ENCODE data around the gene C17orf100. TPM values are rescaled to one million over a fixed set of nuclear protein-coding genes. Genes with fewer than 3 reads are reported as not detected.
A peak's percentile ranks its signal among the peaks of the same experiment; 100 is the strongest.

C17orf100 gene
- total RNA-seq, 1 donor: 1.6 TPM

DNA sequence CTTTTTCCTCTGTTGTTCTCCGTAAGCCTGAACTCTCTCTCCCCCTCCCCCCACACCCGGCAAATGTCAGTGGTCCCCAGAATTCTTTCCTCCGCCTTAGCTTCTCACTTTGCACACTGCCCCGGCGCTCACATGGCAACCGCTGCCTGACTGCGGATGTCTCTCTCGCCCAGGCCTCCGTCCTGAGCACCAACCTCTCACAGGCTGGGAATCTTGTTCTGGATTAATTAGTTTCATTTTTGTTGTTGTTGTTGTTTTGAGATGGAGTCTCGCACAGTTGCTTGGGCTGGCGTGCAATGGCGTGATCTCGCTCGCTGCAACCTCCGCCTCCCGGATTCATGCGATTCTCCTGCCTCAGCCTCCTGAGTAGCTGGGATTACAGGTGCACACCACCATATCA, 16.7 kb downstream of the C17orf100 start:
- no peak for DNase-seq (ENCODE audit: low read depth in 2 of 3, low spot score in 2 of 3)

DNA sequence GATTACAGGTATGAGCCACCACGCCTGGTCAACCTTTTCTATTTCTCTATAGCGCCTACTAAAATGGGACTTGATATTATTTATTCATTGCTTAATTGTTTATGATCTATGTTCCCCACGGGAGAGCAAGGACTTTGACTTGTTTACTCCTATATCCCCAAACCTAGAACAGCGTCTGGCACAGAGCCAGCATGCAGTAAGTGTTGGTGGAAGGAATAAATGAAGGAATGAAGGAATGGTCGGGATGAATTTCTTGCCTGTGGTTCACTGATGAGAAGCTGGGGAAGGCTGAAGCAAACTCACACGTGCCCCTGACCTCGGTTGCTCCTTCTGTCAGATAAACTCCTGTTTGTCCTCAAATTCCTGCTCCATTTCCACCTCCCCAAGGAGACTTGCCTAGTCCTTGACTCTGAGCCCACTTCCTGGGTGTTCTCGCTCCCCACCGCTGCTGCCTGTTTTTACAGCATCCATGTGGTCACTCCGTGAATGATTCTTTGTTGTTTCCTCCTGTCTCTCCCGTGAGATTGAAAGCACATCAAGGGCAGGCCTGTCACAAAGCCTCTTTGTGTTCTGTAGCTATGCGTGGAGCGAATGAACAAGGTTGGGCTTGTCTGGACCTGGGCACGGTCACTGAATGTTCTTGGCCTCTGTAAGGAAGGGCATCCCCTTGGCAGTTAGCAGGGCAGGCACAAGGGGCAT, 17.3 kb downstream of the C17orf100 start:
- no peak for DNase-seq (ENCODE audit: low read depth in 2 of 3, low spot score in 2 of 3)

DNA sequence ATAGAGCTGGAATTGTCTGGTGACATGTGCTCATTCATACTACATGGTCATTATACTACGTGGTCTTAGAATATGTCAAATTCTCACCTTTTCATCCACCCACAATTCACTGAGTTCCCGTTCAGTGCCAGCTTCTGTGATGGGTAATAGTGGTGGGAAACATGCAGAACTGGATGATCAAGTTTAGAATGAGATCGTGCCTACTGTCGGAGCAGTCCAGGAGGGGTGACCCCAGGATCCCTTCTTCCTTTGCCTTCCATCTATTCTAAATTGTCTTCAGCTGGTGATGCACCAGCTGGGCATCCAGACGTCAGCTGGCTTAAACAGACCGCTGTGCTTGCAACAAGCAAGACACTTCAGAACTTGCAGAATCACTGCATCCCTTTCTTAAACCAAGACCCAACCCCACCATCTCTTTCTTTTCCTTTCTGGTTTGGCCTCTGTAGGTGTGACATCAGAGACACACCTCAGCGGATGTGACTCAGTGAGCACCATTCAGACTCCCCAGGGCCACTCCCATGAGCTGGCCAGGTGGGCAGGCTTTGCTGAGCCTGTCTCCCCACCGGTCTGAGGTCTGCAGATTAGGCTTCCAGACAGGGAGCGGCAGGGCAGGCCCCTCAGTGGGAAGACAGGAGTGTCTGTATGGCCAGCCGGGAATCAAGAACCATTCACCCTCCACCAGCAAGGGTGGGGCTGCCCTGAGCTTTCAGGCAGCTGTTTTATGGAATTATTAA, 18.1 kb downstream of the C17orf100 start:
- DNase-seq (ENCODE audit: low read depth in 2 of 3, low spot score in 2 of 3): no peak

DNA sequence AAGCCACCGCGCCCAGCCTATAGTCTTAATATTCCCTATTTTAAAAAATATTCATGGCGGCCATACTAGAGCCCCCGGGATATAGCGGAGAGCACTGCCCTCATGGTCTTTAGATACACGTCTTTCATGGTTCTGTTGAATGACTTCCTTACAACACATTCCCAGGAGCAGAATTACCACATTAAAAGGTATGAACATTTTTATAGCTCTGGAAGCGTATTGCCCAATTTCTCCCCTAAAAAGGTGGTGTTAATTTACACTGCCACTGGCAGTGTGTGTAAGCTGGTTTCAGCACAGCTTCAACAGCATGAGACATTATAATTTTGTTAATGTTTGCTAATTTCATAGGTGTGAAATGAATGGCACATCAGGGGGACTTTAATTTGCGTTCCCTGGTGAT, 19.0 kb downstream of the C17orf100 start:
- DNase-seq (ENCODE audit: low read depth in 2 of 3, low spot score in 2 of 3): no peak

DNA sequence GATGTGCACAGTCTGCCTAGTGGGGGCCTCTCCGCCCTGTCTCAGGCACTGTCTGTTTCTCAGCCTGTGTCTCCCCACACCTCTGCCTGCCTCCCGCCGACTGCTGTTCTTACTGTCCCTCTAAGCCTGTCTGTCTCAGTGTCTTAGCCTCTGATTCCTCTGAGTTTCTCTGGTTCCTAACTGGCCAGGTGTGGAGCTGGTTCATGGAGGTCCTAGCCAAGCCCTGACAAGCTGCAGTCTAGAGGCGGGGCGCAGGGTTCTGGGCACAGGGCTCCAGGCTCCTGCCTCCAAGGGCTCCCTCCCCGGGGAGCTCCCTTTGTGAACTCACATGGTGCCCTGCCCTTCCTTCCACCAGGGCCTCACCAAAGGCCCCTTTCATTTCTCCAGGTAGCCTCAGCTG, 19.4 kb downstream of the C17orf100 start:
- DNase-seq (ENCODE audit: low read depth in 2 of 3, low spot score in 2 of 3): no peak

DNA sequence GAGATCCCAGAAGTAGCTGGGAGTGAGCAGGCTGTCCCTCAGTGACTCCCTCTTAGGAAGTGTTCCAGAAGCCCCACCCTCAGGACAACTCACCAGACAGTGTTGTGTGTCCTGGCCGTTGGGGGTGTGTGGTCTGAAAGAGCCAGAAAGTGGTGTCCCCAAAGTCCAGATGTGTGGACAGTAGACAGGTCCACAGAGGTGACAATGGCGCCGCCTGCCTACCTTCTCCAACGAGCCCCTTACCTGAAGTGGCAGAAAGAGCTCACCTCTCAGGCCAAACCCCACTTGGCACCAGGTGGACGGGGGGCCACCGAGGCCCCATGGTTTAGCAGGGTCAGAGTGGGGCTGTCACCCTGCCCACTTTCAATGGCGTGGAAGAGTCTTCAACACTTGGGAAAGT, 19.9 kb downstream of the C17orf100 start:
- no peak for DNase-seq (ENCODE audit: low read depth in 2 of 3, low spot score in 2 of 3)

DNA sequence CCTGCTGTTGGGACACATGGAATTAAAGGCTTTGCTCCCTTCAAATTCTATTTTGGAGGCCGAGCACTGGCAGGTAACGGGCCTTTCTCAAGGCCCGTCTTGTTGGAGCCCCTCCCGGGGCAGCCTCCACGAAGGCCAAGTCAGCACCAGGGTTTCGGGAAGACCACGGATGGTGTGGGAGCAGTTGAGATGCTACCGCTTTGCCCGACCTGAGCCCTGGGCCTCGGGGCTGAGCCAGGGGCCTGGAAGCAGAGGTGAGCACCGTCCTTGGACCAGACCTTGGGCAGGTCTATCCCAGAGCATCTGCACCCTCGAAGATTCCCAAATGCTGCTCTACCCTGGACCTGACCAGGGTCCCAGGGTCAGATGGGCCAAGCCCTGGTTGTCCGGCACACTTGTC, 23.0 kb downstream of the C17orf100 start:
- no peak for DNase-seq (ENCODE audit: low read depth in 2 of 3, low spot score in 2 of 3)

DNA sequence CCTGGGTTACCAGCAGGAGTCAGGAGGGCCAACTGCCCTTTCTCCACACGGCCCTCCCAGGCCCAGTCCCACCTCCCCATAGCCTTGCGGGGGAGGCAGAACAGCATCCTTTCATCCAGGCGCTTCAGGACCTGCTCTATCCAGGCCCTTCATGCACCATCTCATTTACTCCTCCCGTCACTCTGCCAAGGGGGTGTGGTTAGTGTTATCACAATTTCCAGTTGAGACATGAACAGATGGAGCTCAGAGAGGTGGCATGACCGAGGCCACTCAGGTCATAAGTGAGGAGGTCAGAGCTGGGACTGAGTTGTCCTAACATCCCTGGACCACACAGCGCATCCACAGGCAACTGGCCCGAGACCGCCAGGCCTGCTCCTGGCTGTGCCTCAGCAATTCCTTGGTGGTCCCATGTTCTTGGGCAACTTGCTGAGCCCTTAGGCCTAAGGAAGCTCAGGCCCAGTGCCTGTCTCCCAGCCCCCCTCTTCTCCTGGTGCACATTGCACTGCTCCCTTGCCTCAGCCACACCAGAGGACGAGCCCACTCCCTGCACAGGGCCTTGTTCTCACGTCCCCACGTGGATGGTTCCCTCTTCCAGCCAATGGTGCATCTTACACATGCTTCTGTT, 23.8 kb downstream of the C17orf100 start:
- DNase-seq (ENCODE audit: low read depth in 2 of 3, low spot score in 2 of 3): no peak

DNA sequence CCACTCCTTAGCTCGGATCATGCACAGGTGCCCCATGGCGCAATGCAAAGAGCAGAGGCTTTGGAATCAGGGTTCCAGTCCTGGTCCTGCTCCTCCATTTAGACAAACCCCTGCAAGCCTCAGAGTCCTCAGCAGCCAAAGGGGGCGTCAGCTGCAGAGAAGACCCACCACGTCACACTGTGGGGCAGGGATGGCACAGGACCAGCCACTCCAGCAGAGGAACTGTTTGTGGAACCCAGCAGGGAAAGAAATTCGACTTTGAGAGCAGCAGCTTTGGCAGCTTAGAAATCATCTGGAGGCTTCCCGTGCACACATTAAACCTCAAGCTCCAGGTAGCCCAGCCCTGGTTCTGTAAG, 25.2 kb downstream of the C17orf100 start:
- no peak for DNase-seq (ENCODE audit: low read depth in 2 of 3, low spot score in 2 of 3)

DNA sequence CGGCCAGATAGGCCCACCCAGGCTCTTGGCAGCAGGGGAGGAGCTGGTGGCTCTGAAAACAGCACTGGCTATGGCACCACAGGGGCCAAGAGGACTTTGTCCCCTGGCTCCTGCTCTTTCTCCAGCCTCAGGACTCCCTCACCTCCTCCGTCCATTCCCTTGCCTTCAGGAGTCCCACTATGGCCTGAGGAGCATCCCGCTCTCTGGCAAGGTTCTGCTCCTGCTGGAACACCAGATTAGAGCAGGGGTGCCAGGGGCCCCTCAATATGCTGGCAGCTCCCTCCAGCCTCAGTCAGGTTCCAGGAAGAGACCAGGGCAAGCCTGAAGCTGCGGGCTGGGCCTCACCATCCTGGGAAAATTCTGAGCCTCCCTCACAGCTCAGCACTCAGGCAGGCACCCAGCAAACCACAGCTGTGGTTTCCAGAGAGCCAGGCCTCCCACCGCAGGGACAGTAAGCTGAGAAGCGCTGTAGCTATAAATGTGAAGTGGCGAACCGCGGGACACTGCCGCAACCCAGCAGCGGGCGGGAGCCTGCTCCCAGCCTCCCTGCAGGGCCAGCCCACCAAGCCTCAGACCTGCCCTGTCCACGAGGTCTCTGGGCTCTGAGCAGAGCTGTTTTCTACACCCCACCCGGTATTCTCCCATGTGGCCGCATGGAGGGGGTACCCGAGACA, 25.7 kb downstream of the C17orf100 start:
- DNase-seq (ENCODE audit: low read depth in 2 of 3, low spot score in 2 of 3): peak in 2 of 3 donors; percentile 42 to 52

DNA sequence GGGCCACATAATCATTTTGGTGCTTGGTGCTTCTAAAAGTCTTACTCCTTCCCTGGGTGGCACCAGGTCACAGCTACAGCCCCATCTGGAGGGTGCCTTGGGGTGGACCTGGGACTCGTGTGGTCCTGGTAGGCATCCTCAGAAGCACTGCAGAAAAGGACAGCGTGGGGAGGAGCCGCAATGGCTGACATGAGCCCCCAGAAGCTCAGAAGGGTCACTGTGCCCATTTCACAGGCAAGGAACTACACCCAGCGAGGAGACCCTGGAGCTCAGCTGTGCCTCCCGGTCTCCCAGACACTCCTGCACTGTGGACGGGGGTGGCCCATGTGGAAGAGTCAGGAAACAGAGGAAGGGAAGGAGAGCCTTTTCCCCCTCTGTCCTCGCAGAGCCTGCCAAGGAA, 26.4 kb downstream of the C17orf100 start:
- DNase-seq (ENCODE audit: low read depth in 2 of 3, low spot score in 2 of 3): no peak

DNA sequence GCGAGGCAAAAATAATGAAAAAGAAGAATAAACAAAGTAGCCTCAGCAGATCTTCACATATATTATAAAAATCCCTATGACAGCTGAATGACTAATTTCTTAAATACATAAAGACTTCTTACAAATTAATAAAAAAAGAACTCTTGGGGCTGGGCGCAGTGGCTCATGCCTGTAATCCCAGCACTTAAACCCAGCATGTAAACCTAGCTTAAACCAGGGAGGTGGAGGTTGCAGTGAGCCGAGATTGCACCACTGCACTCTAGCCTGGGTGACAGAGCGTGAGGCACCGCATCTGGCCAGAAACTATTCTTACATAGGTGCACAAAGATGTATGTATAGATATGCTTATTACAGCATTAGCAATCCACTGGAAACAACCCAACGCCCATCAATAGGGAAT, 27.7 kb downstream of the C17orf100 start:
- no peak for DNase-seq (ENCODE audit: low read depth in 2 of 3, low spot score in 2 of 3)

DNA sequence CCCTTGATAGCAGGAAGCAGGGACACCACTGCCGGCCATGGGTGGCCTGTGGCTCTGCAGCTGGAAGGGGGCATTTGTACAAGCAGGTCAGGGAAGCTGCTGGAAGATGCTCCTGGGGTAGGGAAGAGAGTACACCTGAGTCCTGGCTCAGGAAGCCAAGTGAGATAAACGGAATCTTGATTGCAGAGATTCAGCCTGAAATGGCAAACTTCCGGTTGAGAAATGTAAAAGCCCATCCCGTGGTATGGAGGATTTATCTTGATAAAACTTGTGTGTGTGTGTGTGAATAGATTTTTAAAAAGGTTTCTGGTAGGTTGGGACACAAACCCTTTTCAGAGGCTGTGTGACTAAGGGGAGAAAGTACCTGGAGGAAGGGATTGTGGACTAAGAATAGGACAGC, 29.6 kb downstream of the C17orf100 start:
- no peak for DNase-seq (ENCODE audit: low read depth in 2 of 3, low spot score in 2 of 3)

DNA sequence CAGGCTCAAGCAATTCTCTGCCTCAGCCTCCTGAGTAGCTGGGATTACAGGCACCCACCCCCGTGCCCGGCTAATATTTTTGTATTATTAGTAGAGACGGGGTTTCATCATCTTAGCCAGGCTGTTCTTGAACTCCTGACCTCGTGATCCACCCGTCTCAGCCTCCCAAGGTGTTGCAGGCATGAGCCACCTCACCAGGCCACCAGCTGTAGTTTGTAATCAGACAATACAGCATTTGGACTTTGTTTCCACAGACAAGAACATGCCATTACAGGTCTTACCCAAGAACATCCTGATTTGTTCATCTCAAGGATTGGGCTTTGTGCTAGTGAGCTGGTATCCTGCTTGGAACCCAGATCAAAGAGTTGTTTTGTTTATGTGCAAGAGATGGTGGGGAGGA, 30.1 kb downstream of the C17orf100 start:
- DNase-seq (ENCODE audit: low read depth in 2 of 3, low spot score in 2 of 3): no peak

DNA sequence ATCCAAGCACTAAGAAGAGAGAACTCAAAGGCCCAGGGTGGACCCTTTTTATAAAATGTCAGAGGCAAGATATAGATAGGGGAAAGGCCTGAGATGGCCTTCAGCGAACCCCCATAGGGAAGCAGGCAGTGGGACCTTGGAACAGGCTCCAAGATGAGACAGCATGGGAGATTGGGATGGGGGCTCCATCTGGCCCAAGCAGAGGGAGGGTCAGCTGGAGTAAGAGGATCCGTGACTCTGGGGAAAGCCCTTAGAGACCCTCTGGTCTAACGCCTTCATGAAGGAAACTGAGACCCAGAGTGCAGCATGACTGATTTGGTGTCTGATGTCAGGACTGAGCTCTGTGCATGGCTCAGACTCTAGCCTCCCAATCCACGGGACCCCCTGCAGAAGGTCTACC, 30.8 kb downstream of the C17orf100 start:
- no peak for DNase-seq (ENCODE audit: low read depth in 2 of 3, low spot score in 2 of 3)

DNA sequence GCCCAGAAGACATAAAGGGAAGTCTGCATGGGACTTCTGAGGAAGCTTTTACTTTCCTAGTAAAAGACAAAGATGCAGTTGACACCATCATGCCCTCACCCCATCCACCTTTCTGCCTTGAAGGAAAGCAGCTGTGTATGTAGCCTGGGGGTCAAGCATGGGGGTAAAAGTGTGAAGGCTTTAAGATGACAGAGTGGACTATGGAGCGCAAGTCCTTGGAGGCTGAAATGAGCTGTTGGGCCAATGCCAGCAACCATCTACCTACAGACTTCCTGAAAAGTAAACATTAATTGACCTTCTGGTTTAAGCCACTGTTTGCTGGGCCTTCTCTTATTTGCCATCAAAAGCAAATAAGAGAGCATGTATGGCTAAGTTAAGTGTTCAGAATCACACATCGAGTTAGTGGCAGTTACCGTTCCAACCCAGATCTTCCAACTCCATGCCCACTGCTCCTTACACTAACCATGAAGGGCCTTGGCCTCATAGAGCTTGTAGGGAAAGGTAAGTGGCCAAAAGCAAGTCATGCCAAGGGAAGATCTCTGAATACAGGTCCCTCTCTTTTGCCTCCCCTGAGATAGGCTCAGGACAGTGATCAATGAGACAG, 31.6 kb downstream of the C17orf100 start:
- DNase-seq (ENCODE audit: low read depth in 2 of 3, low spot score in 2 of 3): no peak

DNA sequence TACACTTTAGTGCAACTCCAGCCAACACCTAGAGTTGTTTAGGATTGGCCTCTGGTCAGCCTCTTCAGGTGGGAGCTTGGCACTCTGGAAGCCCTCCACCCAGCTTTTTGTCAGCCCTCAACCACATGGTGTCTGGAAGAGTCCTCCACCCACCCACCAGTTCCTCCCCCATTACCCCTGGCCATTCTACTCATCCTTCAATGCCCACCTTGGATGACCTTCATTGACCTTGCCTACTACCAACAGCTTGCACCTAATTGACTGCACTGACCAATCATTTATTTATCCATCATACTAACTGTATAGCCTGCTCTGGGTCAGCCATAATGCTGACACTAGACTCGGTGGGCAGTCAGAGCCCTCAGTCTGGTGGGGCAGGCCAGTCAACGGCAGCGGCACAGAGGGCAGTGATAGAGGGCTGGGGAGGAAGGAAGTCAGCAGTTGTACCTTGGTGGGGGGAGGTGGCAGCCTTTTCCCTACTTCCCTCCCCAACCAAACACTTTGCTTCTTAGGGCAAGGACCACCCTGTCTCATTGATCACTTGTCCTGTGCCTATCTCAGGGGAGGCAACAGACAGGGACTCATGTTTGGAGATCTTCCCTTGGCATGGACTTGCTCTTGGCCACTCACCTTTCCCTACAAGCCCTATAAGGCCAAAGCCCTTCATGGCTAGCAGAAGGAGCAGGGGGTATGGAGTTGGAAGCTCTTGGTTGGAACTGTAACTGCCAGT, 32.3 kb downstream of the C17orf100 start:
- no peak for DNase-seq (ENCODE audit: low read depth in 2 of 3, low spot score in 2 of 3)

DNA sequence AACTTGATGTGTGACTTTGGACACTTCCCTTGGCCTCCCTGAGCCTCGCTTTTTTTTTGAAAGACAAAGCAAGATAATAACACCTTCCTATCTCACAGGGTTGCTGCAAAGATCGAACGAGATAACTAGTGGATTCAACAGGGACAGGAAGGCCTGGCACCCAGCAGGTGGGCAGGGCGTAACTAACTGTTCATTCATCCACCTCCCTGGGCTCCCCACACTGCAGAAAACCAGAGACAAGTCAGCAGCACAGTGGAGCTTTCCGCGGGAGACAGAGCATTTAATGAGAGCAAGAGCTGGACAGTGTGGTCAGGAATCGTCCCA, 32.9 kb downstream of the C17orf100 start:
- DNase-seq (ENCODE audit: low read depth in 2 of 3, low spot score in 2 of 3): no peak

DNA sequence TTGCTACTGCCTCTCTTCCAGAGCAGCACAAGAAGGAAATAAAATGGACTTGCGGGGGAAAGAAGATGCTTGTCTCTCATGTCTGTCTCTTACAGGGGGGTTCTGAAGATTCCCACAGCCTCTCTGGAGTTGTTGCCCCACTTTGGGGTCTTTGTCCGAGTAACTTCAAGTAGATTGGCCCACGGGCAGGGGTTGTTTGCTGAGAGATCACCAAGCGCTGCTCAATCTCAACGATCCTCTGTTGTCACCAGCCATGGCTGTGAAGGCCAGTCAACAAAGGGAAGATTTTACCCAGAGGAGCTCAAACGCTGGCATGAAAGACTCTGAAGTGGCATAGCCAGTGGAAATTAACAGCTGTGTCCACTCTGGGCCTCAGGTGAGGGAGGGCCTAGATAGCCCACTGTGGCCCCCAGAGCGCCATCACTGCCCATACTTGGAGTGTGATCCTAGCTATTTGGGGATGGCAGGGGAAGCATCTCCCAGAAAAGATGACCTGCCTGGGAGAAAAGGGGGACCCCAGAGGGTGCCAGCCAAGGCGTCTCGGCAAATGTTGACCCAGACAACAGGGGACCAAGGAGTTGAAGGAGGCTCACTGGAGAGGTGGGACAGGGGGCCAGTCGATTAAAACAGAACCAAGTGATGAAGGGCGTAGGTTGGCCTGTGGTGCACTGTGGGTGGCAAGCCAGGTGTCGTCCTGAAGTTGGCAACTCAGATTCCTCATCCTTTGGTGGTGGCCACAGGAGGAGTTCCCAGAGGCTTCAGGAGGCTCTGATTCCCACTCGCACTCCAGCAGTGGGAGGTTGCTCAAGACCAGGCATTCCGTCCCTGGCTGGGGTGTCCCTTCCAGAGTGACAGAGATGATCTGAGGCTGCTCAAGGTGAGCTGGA, 33.6 kb downstream of the C17orf100 start:
- no peak for DNase-seq (ENCODE audit: low read depth in 2 of 3, low spot score in 2 of 3)

DNA sequence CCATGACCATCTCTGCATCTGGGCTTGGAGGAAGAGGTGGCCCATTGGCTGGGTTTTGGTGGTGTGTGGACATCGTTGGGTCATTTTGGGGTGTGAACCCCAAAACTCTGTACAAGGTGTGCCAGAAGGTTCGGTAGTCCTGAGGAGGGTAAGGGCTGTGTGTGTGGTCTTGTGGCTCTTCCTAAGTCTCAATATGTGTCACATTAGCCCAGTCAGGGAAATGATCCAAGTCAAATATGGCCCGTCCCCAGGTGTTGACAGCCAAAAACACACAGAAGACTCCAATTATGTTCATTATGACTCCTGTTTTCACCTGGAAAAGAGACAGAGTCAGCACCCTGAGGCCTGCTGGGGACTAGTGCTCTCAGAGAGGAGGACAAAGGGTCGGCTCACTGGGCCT, 34.5 kb downstream of the C17orf100 start:
- no peak for DNase-seq (ENCODE audit: low read depth in 2 of 3, low spot score in 2 of 3)

All from hematopoietic multipotent progenitor cell (in vitro differentiated cells).